Transverse colon (tissue), 4 donors: Measurements from ENCODE around the gene AFG3L2.

Source experiments
- EP300 ChIP-seq: sonication (generic); formaldehyde crosslinking; IDR thresholded peaks from one replicate; pipeline ENCODE4 v1.6.1; 2017; ENCODE audit warnings: antibody characterized with exemption, low read depth
- POLR2A ChIP-seq: fragments of 450-650 bp; IDR thresholded peaks from one replicate; pipeline ENCODE4 v1.6.1; 2016; ENCODE audit warnings: antibody characterized with exemption, mild to moderate bottlenecking, moderate library complexity
- POLR2AphosphoS5 ChIP-seq, 3 donors: sonication (generic); formaldehyde crosslinking; IDR thresholded peaks; one replicate each; pipeline ENCODE4 v1.6.1; 2016; ENCODE audit warnings: antibody characterized with exemption in 3 of 3
- TF ChIP-seq, protein P1 (sequence below), 5 experiments: fragments of 200-600 bp in 3 of 5; fragments of 450-650 bp in 2 of 5; sonication (generic) in 3 of 5; IDR thresholded peaks; 1 replicate in 2 of 5; 2 replicates in 3 of 5; pipeline ENCODE4 v1.5.1; 2016 to 2017; ENCODE audit warnings: antibody characterized with exemption in 5 of 5, inconsistent platforms in 3 of 5, mild to moderate bottlenecking in 2 of 5, moderate library complexity in 1 of 5

DNA sequence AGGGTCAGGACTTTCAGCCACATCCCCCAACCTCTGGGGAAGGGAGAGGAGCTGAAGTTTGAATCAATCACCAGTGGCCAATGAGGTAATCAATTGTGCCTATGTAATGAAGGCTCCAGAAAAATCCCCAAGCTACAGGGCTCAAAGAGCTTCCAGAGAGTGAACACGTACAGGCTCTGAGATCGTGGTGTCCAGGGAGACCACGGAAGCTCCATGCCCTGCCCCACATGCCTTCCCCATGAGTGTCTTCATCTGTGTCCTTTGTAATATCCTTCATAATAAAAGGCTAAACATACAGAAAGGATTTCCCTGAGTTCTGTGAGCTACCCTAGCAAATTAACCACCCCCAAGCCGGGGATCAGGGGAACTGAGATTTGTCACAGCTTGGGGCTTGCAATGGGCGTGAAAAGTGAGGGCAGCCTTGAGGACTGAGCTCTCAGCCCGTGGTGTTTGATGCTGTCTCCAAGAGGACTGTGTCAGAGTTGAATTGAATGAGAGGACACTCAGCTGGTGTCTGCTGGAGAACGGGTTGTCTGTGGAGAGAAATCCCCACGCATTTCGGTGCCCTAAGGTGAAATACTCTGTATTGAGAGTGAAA, 94.5 kb downstream of the AFG3L2 start:
- TF ChIP-seq POLR2A (no peak), POLR2AphosphoS5 (IDR thresholded peaks at IDR 0.05) (no peak), EP300 (no peak)
- TF ChIP-seq, protein P1, sequence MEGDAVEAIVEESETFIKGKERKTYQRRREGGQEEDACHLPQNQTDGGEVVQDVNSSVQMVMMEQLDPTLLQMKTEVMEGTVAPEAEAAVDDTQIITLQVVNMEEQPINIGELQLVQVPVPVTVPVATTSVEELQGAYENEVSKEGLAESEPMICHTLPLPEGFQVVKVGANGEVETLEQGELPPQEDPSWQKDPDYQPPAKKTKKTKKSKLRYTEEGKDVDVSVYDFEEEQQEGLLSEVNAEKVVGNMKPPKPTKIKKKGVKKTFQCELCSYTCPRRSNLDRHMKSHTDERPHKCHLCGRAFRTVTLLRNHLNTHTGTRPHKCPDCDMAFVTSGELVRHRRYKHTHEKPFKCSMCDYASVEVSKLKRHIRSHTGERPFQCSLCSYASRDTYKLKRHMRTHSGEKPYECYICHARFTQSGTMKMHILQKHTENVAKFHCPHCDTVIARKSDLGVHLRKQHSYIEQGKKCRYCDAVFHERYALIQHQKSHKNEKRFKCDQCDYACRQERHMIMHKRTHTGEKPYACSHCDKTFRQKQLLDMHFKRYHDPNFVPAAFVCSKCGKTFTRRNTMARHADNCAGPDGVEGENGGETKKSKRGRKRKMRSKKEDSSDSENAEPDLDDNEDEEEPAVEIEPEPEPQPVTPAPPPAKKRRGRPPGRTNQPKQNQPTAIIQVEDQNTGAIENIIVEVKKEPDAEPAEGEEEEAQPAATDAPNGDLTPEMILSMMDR (IDR thresholded peaks at IDR 0.05) = no peak
